NCI-H446 (cell line): ENCODE data around the gene ZDHHC13.
"Not testable (repeated sequence)": the region's sequence is repeated elsewhere in the genome, so short reads cannot be mapped to it uniquely, and the experiment has no call there.

Source experiments
- DNase-seq, 2 experiments: peaks; one replicate each; lab custom pipeline; 2025; lab: John Stamatoyannopoulos, UW

ZDHHC13 gene

GRCh38 chr11:19100885-19101284 is 16.1 kb upstream of the ZDHHC13 start:
- no peak for DNase-seq

GRCh38 chr11:19101796-19102520 is 15.0 kb upstream of the ZDHHC13 start:
- DNase-seq: no peak

DNA sequence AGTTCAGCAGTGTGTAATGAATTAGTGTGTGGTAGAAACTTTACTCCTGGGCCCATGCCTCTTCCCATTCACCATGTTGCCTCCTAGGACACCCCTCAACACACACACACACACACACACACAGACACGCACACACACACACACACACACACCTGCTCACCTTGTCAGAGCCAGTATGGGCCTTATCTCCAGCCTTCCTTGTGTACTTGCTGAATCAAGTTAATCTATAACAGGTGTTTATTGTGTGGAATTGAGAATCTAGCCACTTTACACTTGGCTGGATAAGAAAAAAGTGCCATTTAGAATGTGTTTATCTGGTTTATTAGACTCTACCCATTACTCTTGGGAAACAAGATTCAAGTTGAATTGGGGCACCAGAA is 14.5 kb upstream of the ZDHHC13 start:
- no peak for DNase-seq

DNA sequence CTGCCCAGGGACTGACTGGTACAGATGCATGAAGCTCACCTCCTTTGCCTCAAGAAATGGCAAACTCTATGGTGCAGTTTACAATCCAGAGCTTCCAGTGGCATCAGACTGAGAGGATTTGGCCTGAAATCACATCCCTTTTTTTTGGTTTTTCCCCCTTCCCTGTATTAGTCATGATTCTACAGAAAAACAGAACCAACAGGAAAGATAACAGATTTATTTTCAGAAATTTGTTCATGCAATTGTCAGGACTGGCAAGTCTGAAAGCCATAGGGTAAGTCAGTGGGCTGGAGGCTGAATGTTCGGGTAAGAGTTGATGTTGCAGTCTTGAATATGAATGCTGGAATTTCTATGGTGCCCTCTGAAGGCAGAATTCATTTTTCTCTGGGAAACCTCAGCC is 12.0 kb upstream of the ZDHHC13 start:
- DNase-seq: no peak

DNA sequence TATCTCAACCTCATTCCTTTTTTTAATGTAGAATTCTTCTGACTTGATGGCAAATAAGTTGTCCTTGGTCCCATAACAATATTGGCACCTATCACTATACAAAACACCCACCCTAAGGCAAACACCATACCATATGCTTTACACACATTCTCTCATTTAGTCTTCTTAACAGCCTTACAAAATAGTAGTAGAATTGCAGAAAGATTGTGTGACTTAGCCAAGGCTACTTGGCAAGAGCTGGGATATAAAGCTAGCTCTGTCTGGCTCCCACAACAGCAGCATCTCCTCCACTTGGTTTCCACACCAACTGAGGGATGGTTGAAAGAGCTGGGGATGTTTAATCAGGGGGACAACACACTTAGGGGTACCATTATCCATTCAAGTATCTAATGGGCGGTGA is 9.8 kb upstream of the ZDHHC13 start:
- no peak for DNase-seq

GRCh38 chr11:19110295-19110694 is 6.7 kb upstream of the ZDHHC13 start:
- DNase-seq: no peak

- no peak for DNase-seq
These were observed 5.2 kb upstream of the ZDHHC13 start for GRCh38 chr11:19111809-19112208.

- no peak for DNase-seq
These were observed 545 bp upstream of the ZDHHC13 start for GRCh38 chr11:19116276-19116970.

DNA sequence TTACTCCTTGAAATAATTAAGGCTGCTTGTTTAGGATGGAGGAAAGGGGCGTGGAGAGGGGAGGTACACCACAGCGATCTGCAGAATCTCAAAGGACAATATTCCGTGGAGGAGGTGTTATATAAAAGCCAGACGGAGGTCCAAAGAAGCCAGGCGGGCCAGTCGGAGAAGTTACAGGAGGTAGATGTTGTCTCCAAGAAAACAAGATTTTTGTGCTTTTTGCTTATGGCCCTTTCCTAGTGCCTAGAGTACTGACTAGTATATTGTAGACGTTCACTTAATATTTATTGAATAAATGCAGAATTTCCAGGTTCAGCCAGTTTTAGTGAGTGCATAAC is 761 bp downstream of the ZDHHC13 start:
- DNase-seq: no peak

DNA sequence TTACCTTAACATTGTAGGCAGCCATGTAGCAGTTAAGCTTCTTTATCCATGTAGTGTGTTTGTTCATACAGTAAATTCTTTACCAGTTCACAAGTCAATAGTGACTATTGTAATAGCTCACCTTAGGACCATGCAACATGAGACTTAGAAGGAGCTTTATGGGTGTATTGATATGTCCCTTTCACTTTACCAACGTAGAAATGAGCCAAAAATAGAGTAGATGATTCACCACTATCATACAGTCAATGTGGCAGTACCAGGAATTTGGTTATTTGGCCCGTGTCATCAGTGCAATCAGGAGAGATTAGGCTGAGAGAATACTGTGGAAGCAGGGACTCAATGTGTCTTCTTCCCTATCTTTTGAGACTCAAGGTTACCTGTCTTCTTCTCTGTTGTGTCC is 4.7 kb downstream of the ZDHHC13 start:
- no peak for DNase-seq

GRCh38 chr11:19122960-19123615 is 6.1 kb downstream of the ZDHHC13 start:
- DNase-seq: no peak

DNA sequence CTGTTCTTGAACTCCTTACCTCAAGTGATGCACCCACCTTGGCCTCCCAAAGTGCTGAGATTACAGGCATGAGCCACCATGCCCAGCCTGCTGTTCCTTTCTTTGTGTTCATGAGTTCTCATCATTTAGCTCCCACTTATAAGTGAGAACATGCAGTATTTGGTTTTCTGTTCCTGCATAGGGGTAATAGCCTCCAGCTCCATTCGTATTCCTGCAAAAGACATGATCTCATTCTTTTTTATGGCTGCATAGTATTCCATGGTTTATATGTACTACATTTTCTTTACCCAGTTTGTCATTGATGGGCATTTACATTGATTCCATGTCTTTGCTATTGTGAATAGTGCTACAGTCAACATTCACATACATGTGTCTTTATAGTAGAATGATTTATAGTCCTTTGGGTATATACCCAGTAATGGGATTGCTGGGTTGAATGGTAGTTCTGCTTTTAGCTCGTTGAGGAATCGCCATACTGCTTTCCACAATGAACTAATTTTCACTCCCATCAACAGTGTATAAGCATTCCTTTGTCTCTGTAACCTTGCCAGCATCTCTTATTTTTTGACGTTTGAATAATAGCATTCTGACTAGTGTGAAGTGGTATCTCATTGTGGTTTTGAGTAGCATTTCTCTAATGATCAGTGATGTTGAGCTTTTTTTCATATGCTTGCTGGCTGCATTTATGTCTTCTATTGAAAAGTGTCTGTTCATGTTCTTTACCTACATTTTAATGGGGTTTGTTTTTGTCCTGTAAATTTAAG is 9.8 kb downstream of the ZDHHC13 start:
- DNase-seq: not testable (repeated sequence)

- no peak for DNase-seq
These were observed 17.0 kb downstream of the ZDHHC13 start for GRCh38 chr11:19134004-19134403.

DNA sequence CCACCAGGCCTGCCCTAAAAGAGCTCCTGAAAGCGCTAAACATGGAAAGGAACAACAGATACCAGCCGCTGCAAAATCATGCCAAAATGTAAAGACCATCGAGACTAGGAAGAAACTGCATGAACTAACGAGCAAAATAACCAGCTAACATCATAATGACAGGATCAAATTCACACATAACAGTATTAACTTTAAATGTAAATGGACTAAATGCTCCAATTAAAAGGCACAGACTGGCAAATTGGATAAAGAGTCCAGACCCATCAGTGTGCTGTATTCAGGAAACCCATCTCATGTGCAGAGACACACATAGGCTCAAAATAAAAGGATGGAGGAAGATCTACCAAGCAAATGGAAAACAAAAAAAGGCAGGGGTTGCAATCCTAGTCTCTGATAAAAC is 19.9 kb downstream of the ZDHHC13 start:
- not testable (repeated sequence) for DNase-seq

DNA sequence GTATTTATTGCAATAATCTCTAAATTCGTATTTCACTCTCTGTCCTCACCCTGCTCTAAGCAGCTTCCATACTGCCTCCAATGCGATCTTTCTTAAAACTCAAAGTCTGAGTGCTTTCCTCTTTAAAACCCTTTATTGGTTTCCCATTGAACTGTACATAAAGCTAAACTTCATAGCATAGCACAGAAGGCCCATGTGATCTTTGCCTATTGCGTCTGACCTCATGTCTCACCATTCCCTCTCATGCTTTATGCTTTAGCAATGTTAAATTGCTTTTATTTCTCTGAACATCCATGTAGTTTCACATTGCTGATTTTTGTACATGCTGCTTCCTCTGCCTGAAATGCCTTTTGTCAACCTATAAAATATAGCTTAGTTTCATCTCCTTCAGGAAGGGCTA is 28.4 kb downstream of the ZDHHC13 start:
- no peak for DNase-seq

DNA sequence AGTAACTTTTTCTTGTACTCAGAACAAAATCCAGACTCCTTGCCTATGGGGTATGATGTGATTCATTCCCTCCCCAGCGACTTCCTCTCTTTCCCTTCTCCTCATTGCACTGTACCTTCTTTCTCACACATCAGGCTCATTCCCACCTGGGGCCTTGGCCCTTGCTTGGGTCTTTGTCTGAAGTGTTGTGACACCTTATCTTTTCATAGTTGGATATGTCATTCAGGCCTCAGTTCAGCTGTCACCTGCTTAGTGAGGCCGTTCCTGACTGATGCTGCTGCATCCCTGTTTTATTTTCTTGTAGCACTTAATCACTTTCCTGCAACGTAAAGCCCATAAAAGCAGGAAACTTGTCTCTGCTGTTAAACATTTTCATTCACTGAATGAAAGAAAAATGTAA is 39.9 kb downstream of the ZDHHC13 start:
- no peak for DNase-seq

- DNase-seq: no peak
These were observed 43.9 kb downstream of the ZDHHC13 start for GRCh38 chr11:19160847-19161246.

DNA sequence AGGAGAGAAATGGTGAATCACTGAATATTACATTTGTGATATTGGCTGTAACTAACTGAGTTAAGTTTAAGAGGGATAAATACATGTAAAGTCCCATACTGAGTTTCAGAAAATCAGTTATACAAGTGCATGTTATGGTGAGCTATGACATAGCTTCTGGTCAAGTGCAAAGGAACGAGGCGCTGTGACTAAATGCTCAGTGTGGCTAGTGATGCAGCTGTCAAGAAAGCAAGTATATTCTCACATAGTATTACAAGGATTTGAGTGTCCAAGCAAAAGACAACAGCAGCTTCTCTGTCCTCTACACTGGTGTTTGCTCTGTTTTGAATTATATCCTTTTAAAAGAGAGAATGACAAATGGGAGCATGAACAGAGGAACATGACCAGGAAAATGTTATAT is 44.7 kb downstream of the ZDHHC13 start:
- no peak for DNase-seq

DNA sequence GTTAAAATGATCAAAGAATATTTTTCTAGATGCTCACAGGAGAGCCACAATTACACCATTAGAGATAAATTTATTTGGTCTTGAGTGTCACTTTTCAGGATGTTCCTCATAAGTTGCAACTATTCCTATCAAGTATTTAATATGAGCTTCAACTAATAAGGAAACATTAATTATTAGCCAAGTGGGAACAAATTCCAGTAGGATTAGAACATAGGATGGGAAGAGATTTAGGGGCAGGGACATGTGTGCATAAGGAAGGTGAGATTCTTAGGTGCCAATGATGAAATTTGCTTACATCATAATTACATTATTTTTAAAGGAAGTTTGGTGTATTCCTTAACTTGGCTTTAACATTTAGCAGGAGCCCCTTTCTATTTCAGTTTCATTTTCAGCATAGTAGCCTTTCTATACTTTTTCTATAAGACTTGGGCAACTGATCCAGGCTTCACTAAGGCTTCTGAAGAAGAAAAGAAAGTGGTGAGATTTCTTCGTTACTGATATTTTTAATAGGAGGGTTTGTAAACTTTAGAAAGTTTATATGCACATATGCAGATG is 46.1 kb downstream of the ZDHHC13 start:
- DNase-seq: no peak

- DNase-seq: no peak
These were observed 46.6 kb downstream of the ZDHHC13 start for GRCh38 chr11:19163617-19164016.

GRCh38 chr11:19164230-19164855 is 47.4 kb downstream of the ZDHHC13 start:
- DNase-seq: no peak

DNA sequence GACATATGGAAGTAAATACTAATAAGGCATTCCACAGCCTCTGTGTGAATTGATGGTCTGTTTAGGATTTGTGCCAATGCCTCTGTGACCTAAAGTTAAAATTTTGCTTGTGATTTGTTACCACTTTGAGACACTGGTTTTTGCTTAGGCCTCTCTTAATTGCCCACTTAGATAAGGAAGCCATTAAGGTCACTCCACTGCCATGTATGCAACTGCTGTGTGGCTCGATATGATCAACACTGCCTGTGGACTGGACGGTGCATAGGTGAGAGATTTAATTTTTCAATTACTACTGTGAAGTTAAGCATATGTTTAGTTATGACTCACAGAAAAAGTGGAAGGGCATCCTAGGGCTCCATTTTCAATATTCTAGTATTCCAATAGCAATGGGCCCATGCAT is 47.9 kb downstream of the ZDHHC13 start:
- no peak for DNase-seq
